NCI-H2107 treated with DMSO at 0.1 percent for 48 hours (cell line): ENCODE results near the gene FAM8A1.
"Not testable (repeated sequence)": the region's sequence is repeated elsewhere in the genome, so short reads cannot be mapped to it uniquely, and the experiment has no call there.

Experiments used
- DNase-seq: peaks from one replicate; lab custom pipeline; 2025; ENCODE audit not compliant: unreplicated experiment; lab: John Stamatoyannopoulos, UW

FAM8A1 gene

GRCh38 chr6:17599877-17600526, at the start of gene FAM8A1:
FAM8A1 (plus strand) TSS chr6:17600302; CDS start chr6:17600410, 108 bp downstream.
- peak; percentile 23 for DNase-seq

- DNase-seq: no peak
Measured at GRCh38 chr6:17551383-17551958, 48.6 kb upstream of the FAM8A1 start.

GRCh38 chr6:17552861-17553260, 47.2 kb upstream of the FAM8A1 start:
- DNase-seq: no peak

- no peak for DNase-seq
Measured at GRCh38 chr6:17556014-17556413, 44.1 kb upstream of the FAM8A1 start.

GRCh38 chr6:17562636-17563035, 37.5 kb upstream of the FAM8A1 start:
- DNase-seq: no peak

GRCh38 chr6:17565399-17565798, 34.7 kb upstream of the FAM8A1 start:
- no peak for DNase-seq

GRCh38 chr6:17574866-17575560, 25.1 kb upstream of the FAM8A1 start:
- no peak for DNase-seq

- no peak for DNase-seq
Measured at GRCh38 chr6:17577059-17577458, 23.0 kb upstream of the FAM8A1 start.

GRCh38 chr6:17580518-17581048, 19.5 kb upstream of the FAM8A1 start:
- no peak for DNase-seq

- DNase-seq: not testable (repeated sequence)
Measured at GRCh38 chr6:17581282-17581681, 18.8 kb upstream of the FAM8A1 start.

- DNase-seq: no peak
Measured at GRCh38 chr6:17583811-17584210, 16.3 kb upstream of the FAM8A1 start.

- DNase-seq: peak; percentile 66
Measured at GRCh38 chr6:17584241-17584803, 15.8 kb upstream of the FAM8A1 start.

- DNase-seq: no peak
Measured at GRCh38 chr6:17585766-17586490, 14.2 kb upstream of the FAM8A1 start.

- DNase-seq: not testable (repeated sequence)
Measured at GRCh38 chr6:17586623-17587022, 13.5 kb upstream of the FAM8A1 start.

GRCh38 chr6:17588011-17588410, 12.1 kb upstream of the FAM8A1 start:
- DNase-seq: no peak

- peak; percentile 15 for DNase-seq
Measured at GRCh38 chr6:17589406-17590096, 10.6 kb upstream of the FAM8A1 start.

GRCh38 chr6:17591287-17591686, 8.8 kb upstream of the FAM8A1 start:
- no peak for DNase-seq

- no peak for DNase-seq
Measured at GRCh38 chr6:17593246-17593645, 6.9 kb upstream of the FAM8A1 start.

- no peak for DNase-seq
Measured at GRCh38 chr6:17596085-17596484, 4.0 kb upstream of the FAM8A1 start.
